Nucleus accumbens (tissue), 56 donors: Measurements from ENCODE around the gene CTSH.

Source experiments
- DNase-seq, 56 donors: peaks; one replicate each; lab custom pipeline; 2025; lab: John Stamatoyannopoulos, UW

CTSH gene

GRCh38 chr15:78944669-78945407, at the start of gene CTSH:
TSS of gene CTSH (minus strand) at chr15:78945046. CDS start at chr15:78944981, 65 bp downstream.
- peak in 50 of 56 donors; percentile 12 to 85 (median 46) for DNase-seq

DNA sequence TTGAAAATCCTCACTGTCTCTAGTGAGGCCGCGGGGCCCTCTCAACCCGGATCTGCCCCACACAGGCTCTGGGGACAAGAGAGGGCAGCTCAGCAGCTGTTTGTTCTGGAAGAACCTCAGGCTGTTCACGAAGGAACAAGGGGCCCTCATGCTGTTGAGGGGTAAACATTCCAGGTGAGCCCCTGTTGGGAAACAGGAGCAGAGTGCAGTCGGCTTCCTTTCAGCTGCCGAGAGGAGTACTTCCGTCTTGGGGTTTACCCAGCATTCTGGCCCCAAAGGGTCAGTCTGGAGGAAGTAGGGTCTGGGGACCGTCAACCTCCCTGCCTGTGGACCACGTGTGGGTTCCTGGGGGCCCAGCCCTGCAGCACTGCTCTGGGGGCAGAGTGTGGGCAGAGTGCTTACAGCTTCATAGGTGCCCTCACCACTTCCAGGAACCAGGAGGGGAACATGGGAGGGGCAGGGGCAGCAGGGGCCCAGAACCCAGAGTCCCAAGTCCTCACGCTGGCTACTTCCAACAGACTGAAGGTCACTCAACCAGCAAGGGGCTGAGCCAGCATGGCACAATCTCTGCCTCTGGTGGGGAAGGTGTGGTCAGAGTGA, 49.2 kb upstream of the CTSH start:
- DNase-seq = no peak

DNA sequence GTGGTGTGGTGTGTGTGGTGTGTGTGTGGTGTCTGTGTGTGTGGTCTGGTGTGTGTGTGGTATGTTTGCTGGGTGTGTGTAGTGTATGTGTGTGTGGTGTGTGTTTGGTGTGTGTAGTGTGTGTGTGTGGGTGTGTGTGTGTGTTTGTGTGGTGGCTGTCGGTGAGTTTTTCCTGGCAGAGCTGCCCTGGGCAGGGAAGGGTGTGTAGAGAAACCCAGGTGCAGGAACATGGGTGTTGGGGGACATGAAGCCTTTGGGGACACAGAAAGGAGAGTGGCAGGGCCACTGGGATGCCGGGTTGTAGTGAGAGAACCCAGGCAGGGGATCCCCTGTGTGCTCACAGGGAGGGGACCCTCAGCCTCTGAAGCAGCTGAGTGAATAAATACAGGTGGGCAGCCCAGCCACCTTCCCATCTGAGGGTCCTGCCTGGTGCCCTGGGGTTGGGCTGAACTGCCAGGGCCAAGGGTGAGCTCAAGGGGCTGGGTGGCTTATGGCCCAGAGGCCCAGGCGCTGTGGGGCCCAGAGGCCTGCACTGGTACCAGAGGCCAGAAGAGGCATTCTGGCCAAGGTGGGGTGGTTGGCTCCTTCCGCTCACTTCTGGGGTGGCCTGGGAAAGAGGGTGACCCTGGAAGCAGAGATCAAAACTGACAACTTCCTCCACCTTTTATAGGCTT, 48.5 kb upstream of the CTSH start:
- no peak for DNase-seq

GRCh38 chr15:78992416-78993256, 47.8 kb upstream of the CTSH start:
- DNase-seq = peak in 1 of 56 donors; percentile 24

GRCh38 chr15:78991879-78992278, 47.0 kb upstream of the CTSH start:
- no peak for DNase-seq

GRCh38 chr15:78991476-78991875, 46.6 kb upstream of the CTSH start:
- DNase-seq = no peak

- DNase-seq = no peak
Measured at GRCh38 chr15:78990278-78990677, 45.4 kb upstream of the CTSH start.

DNA sequence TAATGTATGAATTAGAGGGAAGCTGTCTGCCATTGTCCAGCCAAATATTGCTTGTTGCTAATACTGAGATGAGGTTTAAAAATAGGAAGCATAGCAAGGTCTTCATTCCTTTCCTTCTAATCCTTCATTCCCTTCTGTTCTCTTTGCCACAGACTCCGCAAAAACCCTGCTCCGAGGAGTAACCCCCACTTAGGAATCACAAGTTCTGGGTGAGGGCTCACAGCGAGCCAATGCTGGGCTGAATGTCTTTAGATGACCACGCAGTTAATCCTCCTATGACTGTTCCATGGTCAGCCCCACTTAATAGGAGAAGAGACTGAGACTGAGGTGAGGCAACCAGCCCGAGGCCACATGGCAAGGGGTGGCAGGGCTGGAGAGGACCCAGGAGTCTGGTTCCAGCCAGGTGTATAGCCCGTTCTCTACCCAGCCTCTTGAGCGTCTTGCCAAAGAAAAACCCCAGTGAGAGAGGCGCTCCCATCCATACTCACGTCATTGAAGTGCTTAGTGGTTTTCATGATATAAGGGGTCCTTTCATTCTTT, 44.9 kb upstream of the CTSH start:
- no peak for DNase-seq

DNA sequence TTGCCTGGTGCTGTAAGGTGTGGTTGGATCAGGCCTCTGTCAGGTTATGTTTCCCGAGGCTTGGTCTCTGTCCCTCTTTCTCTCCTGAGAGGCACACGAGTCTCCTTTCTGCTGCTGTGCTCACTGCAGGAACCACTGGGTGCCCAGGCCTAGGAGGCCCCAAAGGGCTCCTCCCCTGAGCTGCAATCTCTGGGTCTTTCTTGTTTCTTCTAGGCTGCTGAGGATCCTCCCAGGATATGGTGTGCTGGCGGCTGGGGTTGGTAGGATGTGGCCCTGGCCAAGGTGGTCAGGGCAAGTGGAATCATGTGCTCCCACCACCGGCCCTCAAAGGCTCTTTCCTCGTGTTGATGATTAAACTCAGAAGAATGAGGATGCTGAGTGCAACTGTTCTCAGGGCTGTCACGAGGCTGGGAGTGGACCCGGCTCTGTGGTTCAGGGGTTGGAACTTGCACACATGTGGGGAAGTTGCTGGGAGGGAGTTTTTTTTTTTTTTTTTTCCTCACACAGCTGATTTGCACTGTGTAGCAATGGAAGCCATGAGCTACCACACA, 43.6 kb upstream of the CTSH start:
- DNase-seq = peak in 16 of 56 donors; percentile 6 to 64 (median 18)

- DNase-seq = no peak
Measured at GRCh38 chr15:78987556-78988360, 42.9 kb upstream of the CTSH start.

- DNase-seq = no peak
Measured at GRCh38 chr15:78985859-78986475, 41.1 kb upstream of the CTSH start.

DNA sequence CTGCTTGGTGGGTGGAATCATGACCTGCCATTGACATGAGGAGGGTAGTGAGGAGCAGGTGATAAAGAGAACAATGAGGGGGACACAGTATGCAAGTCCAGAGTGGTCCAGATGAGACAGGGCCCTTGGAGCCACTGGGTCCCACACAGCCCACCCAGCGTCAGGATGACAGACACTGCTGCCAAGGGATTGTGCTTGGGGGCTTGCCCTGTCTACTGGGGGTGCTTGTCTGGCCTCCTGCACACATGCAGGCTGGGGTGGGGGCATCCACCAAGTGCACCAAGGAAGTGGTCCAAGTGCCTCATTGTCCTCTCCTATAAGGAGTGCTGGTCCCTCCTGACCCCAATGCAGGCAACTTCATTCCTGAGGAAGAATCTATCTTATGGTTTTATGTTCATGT, 39.2 kb upstream of the CTSH start:
- DNase-seq = no peak

DNA sequence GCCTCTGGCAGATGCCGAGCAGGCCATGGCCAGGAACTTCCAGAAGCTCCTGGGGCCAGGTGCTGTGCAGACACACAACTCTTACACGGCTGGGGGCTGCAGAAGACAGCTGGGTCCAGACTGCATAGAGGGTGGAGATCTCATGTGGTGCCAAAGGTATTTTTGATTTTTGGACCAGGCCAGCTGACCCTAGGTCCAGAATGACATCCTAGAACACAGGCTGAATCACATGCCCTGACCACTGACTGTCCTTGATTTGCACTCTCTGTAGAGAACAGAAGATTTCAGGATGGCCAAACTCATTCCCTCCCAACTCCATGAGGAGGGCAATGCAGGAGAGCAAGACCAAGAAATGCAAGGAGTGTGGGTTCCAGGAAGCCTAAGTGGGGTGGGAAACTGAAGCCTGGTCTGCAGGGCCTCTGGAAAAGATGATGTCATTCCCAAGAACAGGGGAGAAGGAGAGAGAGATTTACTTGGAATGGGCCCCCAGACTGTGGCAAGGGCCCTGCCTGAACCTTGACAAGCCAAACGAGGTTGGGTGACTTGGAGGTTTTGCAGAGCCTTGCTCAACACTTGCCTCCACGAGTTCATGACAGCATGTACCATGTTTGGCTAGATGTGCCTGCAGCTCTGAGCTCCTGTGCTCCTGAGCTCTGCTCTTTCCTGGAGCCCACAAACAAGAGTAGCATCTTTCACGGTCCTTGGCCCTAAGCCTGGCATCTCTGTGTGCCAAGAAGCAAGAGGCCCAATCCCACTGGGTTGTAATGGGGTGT, 38.5 kb upstream of the CTSH start:
- DNase-seq = no peak

DNA sequence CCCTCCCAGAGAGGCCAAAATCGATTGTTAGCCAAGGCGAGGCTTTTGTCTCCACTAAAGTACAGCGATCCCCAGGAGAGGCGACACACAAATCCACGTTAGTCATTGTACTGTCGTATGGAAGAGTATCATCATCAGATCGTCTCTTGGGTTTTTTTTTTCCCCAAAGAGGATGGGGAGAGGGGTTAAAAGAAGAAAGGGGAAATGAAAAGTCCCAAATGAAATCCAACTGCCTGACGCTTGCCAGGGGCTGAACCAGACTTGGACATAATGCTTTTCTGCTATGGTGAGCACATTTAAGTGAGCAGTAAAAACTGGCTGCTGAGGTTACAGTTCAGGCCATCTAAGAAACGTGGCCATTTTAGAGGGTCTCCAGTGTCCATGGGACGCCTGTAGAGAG, 37.9 kb upstream of the CTSH start:
- DNase-seq = no peak

DNA sequence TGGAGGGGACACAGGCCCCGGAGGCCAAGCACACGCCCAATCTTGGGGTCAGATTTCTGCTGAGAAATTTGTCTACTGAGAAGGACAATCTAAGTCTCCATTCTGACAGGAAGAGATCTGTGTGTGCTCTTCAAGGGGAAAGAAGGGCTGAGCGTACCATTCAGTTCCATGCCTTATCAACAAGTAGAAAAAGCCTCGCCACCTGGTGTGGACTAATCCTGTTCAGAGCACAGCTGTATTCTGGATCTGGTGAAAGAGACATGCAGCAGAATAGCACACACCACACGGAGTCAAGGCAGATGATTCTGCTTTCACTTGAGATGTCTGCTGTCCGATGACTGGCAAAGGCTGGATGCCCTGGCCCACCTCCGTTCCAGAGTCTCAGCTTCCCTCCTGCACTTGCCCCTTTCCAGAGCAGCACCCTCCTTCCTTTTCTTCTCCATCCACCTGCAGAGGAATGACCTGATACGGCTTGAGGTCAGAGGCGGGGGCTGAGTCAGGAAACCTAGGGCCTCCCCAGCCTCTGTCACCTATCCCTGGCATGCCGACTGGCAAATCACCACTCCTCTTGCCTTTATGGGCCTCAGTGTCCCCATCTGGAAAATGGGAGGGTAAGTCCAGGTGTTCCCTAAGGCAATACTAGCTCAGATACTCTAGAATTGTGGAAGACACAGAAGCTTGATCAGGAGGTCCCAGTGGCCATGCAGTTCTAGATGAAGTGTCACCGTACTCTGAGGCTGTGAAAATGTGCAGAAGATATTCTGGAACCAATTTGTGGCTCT, 36.9 kb upstream of the CTSH start:
- no peak for DNase-seq

DNA sequence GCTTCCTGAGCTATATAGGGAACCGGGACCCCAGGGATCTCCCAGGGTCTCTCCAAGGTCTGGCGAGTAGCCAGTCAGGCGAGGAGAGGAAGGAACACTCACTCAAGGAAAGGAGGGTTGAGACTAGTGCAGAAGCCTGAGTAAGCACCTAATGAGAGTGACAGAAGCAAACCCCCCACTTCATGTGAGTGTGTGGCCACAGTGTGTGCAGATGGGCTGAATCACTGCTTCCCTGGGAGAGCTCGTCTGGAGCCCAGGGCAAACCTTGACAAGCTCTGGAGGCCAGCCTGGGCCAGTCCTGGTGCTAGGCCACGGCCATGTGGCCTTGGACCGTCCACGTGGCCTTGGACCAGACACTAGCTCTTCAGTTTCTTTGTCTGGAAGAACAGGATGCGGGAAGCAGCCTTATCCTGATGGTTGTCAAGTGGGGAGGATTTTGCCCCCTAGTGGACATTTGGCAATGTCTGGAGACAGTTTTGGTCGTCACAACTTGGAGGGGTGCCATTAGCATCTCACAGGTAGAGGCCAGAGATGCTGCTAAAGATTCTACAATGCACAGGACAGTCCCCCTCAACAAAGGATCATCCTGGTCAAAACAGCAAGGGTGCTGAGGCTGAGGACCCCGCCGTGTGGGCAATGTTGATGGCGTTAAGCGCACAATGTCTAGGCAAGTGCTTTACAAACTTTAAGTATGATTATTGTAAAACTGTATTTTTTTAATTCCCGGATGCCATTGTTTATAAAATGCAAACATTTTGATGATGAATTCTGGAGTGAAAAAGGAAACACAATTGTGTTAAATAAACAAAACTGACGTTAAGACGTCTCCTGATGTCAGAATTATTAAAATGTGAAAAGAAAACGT, 34.8 kb upstream of the CTSH start:
- DNase-seq = peak in 24 of 56 donors; percentile 3 to 53 (median 28)
